HCT116 (cell line): ENCODE measurements around the gene BRK1. TPM values are rescaled to one million over a fixed set of nuclear protein-coding genes. Genes with fewer than 3 reads are reported as not detected.

Source experiments
- ATAC-seq: fragments of 200-7000 bp; cut with Tn5 transposase; 2 replicates; pipeline ENCODE4 v1.9.1; 2020; ENCODE audit warnings: mild to moderate bottlenecking, moderate library complexity
- BruUV-seq: library from RNA; stranded (reverse); fragments of 400-500 nt; replicated peaks from 2 replicates; lab custom pipeline; 2021; lab: Mats Ljungman, UMichigan
- CTCF ChIA-PET: fragments of 300-600 bp; sonication (Branson Sonifier 250); formaldehyde crosslinking; loops from one replicate; lab custom pipeline; 2021; ENCODE audit warnings: antibody characterized with exemption; lab: Charles Lee
- POLR2A ChIA-PET: fragments of 300-600, 350-600 bp; sonication (Branson Sonifier 250); formaldehyde crosslinking; loops from one replicate; lab custom pipeline; 2021; ENCODE audit warnings: antibody characterized with exemption; lab: Charles Lee
- RAD21 ChIA-PET, 2 experiments: fragments of 300-600 bp; sonication (Branson Sonifier 250); formaldehyde crosslinking; loops; one replicate each; lab custom pipeline; 2023; ENCODE audit warnings: low total read pairs in 2 of 2; ENCODE audit not compliant: uncharacterized antibody in 2 of 2, unreplicated experiment in 2 of 2, low non-redundant PET in 1 of 2; lab: Charles Lee
- DNase-seq: peaks from one replicate; pipeline ENCODE4 v3.0.0-alpha.2; 2010; ENCODE audit warnings: low read depth, low spot score
- H2AFZ ChIP-seq: fragments of 200-600 bp; shearing (Covaris generic), sonication (generic); 2 replicates; pipeline ENCODE4 v1.6.1; 2017; ENCODE audit warnings: low read depth, mixed run types, mixed read lengths, antibody characterized with exemption, low read length; ENCODE audit not compliant: poor library complexity, severe bottlenecking
- H3K27ac ChIP-seq: 2 replicates; pipeline ENCODE4 v1.5.1; 2012; ENCODE audit warnings: low read depth, low read length
- H3K27me3 ChIP-seq: fragments of 200-600 bp; sonication (generic); 2 replicates; pipeline ENCODE4 v1.6.1; 2016; ENCODE audit warnings: mixed run types, low read length, mixed read lengths; ENCODE audit not compliant: insufficient read depth
- H3K36me3 ChIP-seq, 2 experiments: fragments of 200-500 bp in 1 of 2; fragments of 200-600 bp in 1 of 2; sonication (Bioruptor generic) in 1 of 2; sonication (generic) in 1 of 2; 2 replicates each; pipeline versions ENCODE4 v1.5.1 to v1.6.1; 2014 to 2016; ENCODE audit warnings: low read length in 2 of 2, inconsistent platforms in 1 of 2, mixed read lengths in 1 of 2, mixed run types in 1 of 2; ENCODE audit not compliant: insufficient read depth in 2 of 2, control insufficient read depth in 1 of 2
- H3K4me1 ChIP-seq, 2 experiments: fragments of 200-600 bp in 1 of 2; sonication (generic) in 1 of 2; 2 replicates each; pipeline versions ENCODE4 v1.5.1 to v1.6.1; 2012 to 2017; ENCODE audit warnings: low read length in 2 of 2, inconsistent platforms in 1 of 2, mild to moderate bottlenecking in 1 of 2, mixed read lengths in 1 of 2, mixed run types in 1 of 2, moderate library complexity in 1 of 2; ENCODE audit not compliant: insufficient read depth in 2 of 2, control insufficient read depth in 1 of 2
- H3K4me2 ChIP-seq: fragments of 200-600 bp; sonication (generic); 2 replicates; pipeline ENCODE4 v1.6.1; 2017; ENCODE audit warnings: mixed run types, low read length, mixed read lengths
- H3K4me3 ChIP-seq, 2 experiments: fragments of 200-600 bp in 1 of 2; sonication (generic) in 1 of 2; replicated peaks in 1 of 2; 2 replicates each; pipeline ENCODE4 v1.5.1; 2011 to 2016; ENCODE audit warnings: low read length in 2 of 2, control low read depth in 1 of 2, low read depth in 1 of 2, mild to moderate bottlenecking in 1 of 2, mixed read lengths in 1 of 2, mixed run types in 1 of 2
- H3K79me2 ChIP-seq: fragments of 200-600 bp; sonication (generic); 2 replicates; pipeline ENCODE4 v1.6.1; 2017; ENCODE audit warnings: mild to moderate bottlenecking, mixed run types, low read length, moderate library complexity, mixed read lengths; ENCODE audit not compliant: insufficient read depth
- H3K9ac ChIP-seq: fragments of 200-600 bp; sonication (generic); 2 replicates; pipeline ENCODE4 v1.6.1; 2016; ENCODE audit warnings: low read length, mixed read lengths
- H3K9me2 ChIP-seq: fragments of 200-600 bp; sonication (generic), shearing (Covaris generic); 2 replicates; pipeline ENCODE4 v1.6.1; 2017; ENCODE audit warnings: mixed run types, mild to moderate bottlenecking, moderate library complexity; ENCODE audit not compliant: insufficient read depth
- H3K9me3 ChIP-seq, 2 experiments: fragments of 200-500 bp in 1 of 2; fragments of 200-600 bp in 1 of 2; sonication (Bioruptor generic) in 1 of 2; sonication (generic) in 1 of 2; 2 replicates each; pipeline ENCODE4 v1.6.1; 2014 to 2017; ENCODE audit warnings: low read length in 2 of 2, mixed read lengths in 2 of 2, inconsistent platforms in 1 of 2, low read depth in 1 of 2, mild to moderate bottlenecking in 1 of 2, mixed run types in 1 of 2, moderate library complexity in 1 of 2; ENCODE audit not compliant: control insufficient read depth in 1 of 2, insufficient read depth in 1 of 2
- H4K20me1 ChIP-seq: fragments of 200-600 bp; sonication (generic), shearing (Covaris generic); 2 replicates; pipeline ENCODE4 v1.6.1; 2017; ENCODE audit warnings: mixed run types, mild to moderate bottlenecking, moderate library complexity; ENCODE audit not compliant: insufficient read depth
- CBX3 ChIP-seq: IDR thresholded peaks from 2 replicates; pipeline ENCODE4 v1.6.1; 2012; ENCODE audit warnings: low read depth
- EGR1 ChIP-seq: IDR thresholded peaks from 2 replicates; pipeline ENCODE4 v1.6.1; 2012; ENCODE audit warnings: low read depth
- ELF1 ChIP-seq: IDR thresholded peaks from 2 replicates; pipeline ENCODE4 v1.6.1; 2012; ENCODE audit warnings: low read depth, borderline replicate concordance
- EZH2 ChIP-seq: fragments of 200-600 bp; sonication (generic); IDR thresholded peaks from 2 replicates; pipeline ENCODE4 v1.6.1; 2017; ENCODE audit warnings: antibody characterized with exemption, mixed run types
- POLR2A ChIP-seq: IDR thresholded peaks from 2 replicates; pipeline ENCODE4 v1.7.0; 2011; ENCODE audit warnings: borderline replicate concordance; ENCODE audit not compliant: insufficient read depth, insufficient read length; ENCODE audit errors: extremely low read depth
- TCF7L2 ChIP-seq: IDR thresholded peaks from 2 replicates; pipeline ENCODE4 v1.7.0; 2011; ENCODE audit warnings: borderline replicate concordance, inconsistent platforms; ENCODE audit not compliant: insufficient read depth, insufficient read length; ENCODE audit errors: extremely low read depth
- YY1 ChIP-seq: IDR thresholded peaks from 2 replicates; pipeline ENCODE4 v1.6.1; 2011; ENCODE audit warnings: low read length, low read depth, moderate library complexity, mild to moderate bottlenecking; ENCODE audit not compliant: insufficient replicate concordance; ENCODE audit errors: extremely low read depth
- ZFX ChIP-seq: fragments of 450-650 bp; IDR thresholded peaks from 2 replicates; pipeline ENCODE4 v1.6.1; 2017
- ZNF274 ChIP-seq: fragments of 200-500 bp; sonication (Bioruptor generic); IDR thresholded peaks from 2 replicates; pipeline ENCODE4 v1.6.1; 2014; ENCODE audit warnings: mild to moderate bottlenecking, low read depth, low read length, inconsistent platforms
- intact Hi-C: fragments of 100-400 bp; cut with micrococcal nuclease; formaldehyde crosslinking; loops from 2 replicates; pipeline ENCODE4 v1.10.0; 2022
- total RNA-seq: library from RNA; stranded (reverse); gene quantifications from one replicate; pipeline ENCODE4 v1.2.1, GENCODE V29; 2021; ENCODE audit not compliant: unreplicated experiment
- TF ChIP-seq, protein P1 (sequence below): IDR thresholded peaks from 2 replicates; pipeline ENCODE4 v1.6.1; 2012
- TF ChIP-seq, protein P2 (sequence below): IDR thresholded peaks from 2 replicates; pipeline ENCODE4 v1.6.1; 2011; ENCODE audit warnings: mild to moderate bottlenecking, low read length, moderate library complexity; ENCODE audit not compliant: insufficient replicate concordance; ENCODE audit errors: extremely low read depth

The BRK1 gene
- total RNA-seq, 1 experiment from 2014 or later: 93.4 TPM

DNA sequence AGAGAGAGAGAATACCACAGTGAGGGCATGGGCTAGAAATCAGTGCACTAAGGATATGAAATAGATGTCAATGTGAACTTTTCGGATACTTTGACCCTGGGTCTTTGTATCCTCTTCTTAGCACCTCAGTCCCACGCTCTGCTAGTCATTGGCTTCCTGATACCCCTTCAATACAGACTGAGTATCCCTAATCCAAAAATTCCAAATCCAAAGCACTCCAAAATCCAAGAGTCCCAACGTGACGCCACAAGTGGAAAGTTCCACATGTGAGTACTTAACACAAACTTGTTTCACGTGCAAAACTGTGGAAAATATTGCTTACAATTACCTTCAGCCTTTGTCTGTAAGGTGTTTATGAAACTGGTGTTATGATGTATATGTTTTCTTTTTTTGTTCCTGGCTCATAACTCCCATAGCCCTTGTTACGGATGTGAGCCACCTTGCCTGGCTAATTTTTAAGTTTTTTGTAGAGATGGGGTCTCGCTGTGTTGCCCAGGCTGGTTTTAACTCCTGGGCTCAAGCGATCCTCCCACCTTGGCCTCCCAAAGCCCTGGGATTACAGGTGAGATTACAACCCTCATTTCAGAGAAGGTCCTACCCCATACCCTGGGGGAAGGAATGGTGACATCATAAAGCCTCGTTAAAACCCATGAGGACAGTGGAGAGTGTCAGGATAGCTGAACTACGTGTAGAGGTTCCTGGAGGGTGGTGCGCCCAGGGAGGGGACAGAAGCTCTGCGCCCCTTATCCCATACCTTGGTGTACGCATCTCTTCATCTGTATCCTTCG, 39.1 kb downstream of the BRK1 start:
- no peak overlapping the region for H3K4me2 ChIP-seq
- DNase-seq: no peak
- ChIA-PET POLR2A (no interaction called here), RAD21 (no interaction called here), CTCF (no interaction called here)
- H3K27me3 ChIP-seq: no peaks in the 10 kb centered on the region
- no peaks in the 10 kb centered on the region for H3K9me3 ChIP-seq
- peak; percentile 43 for ATAC-seq
- no peak overlapping the region for H3K27ac ChIP-seq
- H3K79me2 ChIP-seq: peaks cover 18% of the 10 kb centered on the region
- intact Hi-C loops: no loop called here
- peaks cover 20% of the 10 kb centered on the region in 2 experiments for H3K36me3 ChIP-seq
- no peak overlapping the region for H2AFZ ChIP-seq
- H3K9ac ChIP-seq: no peak overlapping the region
- no peaks in the 10 kb centered on the region for H4K20me1 ChIP-seq
- no peak for TF ChIP-seq EGR1
- TF ChIP-seq YY1: no peak
- TF ChIP-seq, protein P1, sequence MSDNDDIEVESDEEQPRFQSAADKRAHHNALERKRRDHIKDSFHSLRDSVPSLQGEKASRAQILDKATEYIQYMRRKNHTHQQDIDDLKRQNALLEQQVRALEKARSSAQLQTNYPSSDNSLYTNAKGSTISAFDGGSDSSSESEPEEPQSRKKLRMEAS: no peak
- no peak for TF ChIP-seq ZNF274
- TF ChIP-seq CBX3: no peak
- TF ChIP-seq EZH2: no peak
- TF ChIP-seq POLR2A: no peak
- no peak for TF ChIP-seq ELF1
- TF ChIP-seq, protein P2, sequence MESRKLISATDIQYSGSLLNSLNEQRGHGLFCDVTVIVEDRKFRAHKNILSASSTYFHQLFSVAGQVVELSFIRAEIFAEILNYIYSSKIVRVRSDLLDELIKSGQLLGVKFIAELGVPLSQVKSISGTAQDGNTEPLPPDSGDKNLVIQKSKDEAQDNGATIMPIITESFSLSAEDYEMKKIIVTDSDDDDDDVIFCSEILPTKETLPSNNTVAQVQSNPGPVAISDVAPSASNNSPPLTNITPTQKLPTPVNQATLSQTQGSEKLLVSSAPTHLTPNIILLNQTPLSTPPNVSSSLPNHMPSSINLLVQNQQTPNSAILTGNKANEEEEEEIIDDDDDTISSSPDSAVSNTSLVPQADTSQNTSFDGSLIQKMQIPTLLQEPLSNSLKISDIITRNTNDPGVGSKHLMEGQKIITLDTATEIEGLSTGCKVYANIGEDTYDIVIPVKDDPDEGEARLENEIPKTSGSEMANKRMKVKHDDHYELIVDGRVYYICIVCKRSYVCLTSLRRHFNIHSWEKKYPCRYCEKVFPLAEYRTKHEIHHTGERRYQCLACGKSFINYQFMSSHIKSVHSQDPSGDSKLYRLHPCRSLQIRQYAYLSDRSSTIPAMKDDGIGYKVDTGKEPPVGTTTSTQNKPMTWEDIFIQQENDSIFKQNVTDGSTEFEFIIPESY: no peak
- TF ChIP-seq ZFX: no peak
- TF ChIP-seq TCF7L2: no peak
- no TSS peak for BruUV-seq
- no peaks in the 10 kb centered on the region for H3K9me2 ChIP-seq
- H3K4me3 ChIP-seq: no peak overlapping the region
- no peaks in the 10 kb centered on the region for H3K4me1 ChIP-seq
